ENCODE measurements around the gene MYBPC2. TPM values are rescaled to one million over a fixed set of nuclear protein-coding genes. Genes with fewer than 3 reads are reported as not detected.

The MYBPC2 gene
- total RNA-seq, 1 donor from 2014 or later: 1.4 TPM

- TF ChIP-seq, protein P1, sequence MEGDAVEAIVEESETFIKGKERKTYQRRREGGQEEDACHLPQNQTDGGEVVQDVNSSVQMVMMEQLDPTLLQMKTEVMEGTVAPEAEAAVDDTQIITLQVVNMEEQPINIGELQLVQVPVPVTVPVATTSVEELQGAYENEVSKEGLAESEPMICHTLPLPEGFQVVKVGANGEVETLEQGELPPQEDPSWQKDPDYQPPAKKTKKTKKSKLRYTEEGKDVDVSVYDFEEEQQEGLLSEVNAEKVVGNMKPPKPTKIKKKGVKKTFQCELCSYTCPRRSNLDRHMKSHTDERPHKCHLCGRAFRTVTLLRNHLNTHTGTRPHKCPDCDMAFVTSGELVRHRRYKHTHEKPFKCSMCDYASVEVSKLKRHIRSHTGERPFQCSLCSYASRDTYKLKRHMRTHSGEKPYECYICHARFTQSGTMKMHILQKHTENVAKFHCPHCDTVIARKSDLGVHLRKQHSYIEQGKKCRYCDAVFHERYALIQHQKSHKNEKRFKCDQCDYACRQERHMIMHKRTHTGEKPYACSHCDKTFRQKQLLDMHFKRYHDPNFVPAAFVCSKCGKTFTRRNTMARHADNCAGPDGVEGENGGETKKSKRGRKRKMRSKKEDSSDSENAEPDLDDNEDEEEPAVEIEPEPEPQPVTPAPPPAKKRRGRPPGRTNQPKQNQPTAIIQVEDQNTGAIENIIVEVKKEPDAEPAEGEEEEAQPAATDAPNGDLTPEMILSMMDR (IDR thresholded peaks at IDR 0.05): no peak
- intact Hi-C loops (cut with micrococcal nuclease): no loop called here
- H3K9me3 Mint-ChIP-seq: no peaks in the 10 kb centered on the region
- H3K27ac Mint-ChIP-seq: peak overlapping the region; percentile 97
- H3K36me3 Mint-ChIP-seq (ENCODE audit: low read depth): peaks cover 57% of the 10 kb centered on the region
- CTCF ChIA-PET: interaction anchor here (0.9 to 1.7 kb wide), 3 partner anchors 9 to 41 kb away, joined by 3 to 6 read pairs (median 5); no protein-coding TSS in a partner anchor
- H3K27me3 Mint-ChIP-seq: no peaks in the 10 kb centered on the region
- DNase-seq (peak; percentile 52), ATAC-seq (ENCODE audit: low read depth) (peak; percentile 0)
- peaks cover 78% of the 10 kb centered on the region for H3K4me1 Mint-ChIP-seq
- peak overlapping the region; percentile 95 for H3K4me3 Mint-ChIP-seq
- POLR2A ChIA-PET: interaction anchor here (0.6 to 8.4 kb wide), 18 partner anchors 10 to 477 kb away, joined by 3 to 282 read pairs (median 10); partner anchors contain the start of genes JOSD2, KCNC3, MYBPC2 and NR1H2
Measured at GRCh38 chr19:50419580-50420035, 13.1 kb upstream of the MYBPC2 start.

DNA sequence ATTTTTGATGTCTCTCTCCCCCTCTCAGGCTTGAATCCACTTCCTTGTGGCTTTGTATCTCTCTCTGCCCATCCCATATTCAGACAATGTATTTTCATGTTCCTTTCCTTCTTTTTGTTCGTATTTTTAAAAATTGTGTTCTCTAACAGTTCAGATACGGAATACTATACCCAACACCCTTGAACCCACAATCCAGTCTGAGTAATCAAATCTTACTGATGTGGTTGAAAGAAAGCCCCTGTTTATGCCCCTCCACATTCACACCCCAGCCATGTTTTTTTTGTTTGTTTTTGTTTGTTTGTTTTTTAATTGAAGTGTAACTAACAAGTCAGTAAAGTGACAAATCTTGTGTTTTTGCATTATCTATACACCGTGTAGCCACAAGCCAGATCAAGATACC is 12.6 kb upstream of the MYBPC2 start:
- H3K27ac Mint-ChIP-seq: peak overlapping the region; percentile 97
- ChIA-PET POLR2A (interaction anchor here (0.6 to 8.4 kb wide), 12 partner anchors 10 to 397 kb away, joined by 3 to 282 read pairs (median 16); partner anchors contain the start of genes KCNC3, MYBPC2, NR1H2 and POLD1), CTCF (interaction anchor here (0.9 to 1.7 kb wide), 3 partner anchors 8 to 40 kb away, joined by 3 to 6 read pairs (median 5); no protein-coding TSS in a partner anchor)
- no peaks in the 10 kb centered on the region for H3K9me3 Mint-ChIP-seq
- TF ChIP-seq, protein P1 (IDR thresholded peaks at IDR 0.05): no peak
- H3K4me1 Mint-ChIP-seq: peaks cover 73% of the 10 kb centered on the region
- no peak for ATAC-seq (ENCODE audit: low read depth)
- H3K36me3 Mint-ChIP-seq (ENCODE audit: low read depth): peaks cover 59% of the 10 kb centered on the region
- peak overlapping the region; percentile 95 for H3K4me3 Mint-ChIP-seq
- no peak for DNase-seq
- no peaks in the 10 kb centered on the region for H3K27me3 Mint-ChIP-seq
- intact Hi-C loops (cut with micrococcal nuclease): no loop called here

DNA sequence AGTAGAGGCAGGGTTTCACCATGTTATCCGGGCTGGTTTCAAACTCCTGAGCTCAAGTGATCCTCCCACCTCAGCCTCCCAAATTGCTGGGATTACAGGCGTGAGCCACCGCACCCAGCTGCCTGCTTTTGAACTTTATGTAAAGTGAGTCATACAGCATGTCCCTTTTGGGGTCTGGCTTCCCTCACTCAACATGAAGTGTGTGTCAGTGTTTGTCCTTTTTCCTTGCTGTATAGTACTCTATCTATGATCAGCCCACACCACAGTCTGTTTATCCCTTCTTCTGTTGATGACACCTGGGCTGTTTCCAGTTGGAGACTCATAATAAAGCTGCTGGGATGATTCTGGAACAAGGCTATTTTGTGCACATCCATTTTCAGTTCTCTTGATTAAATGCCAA is 11.9 kb upstream of the MYBPC2 start:
- ATAC-seq (ENCODE audit: low read depth): no peak
- Mint-ChIP-seq H3K4me1 (peaks cover 72% of the 10 kb centered on the region), H3K9me3 (no peaks in the 10 kb centered on the region), H3K27ac (peak overlapping the region; percentile 97), H3K4me3 (peak overlapping the region; percentile 95), H3K36me3 (ENCODE audit: low read depth) (peaks cover 64% of the 10 kb centered on the region), H3K27me3 (no peaks in the 10 kb centered on the region)
- intact Hi-C loops (cut with micrococcal nuclease): no loop called here
- POLR2A ChIA-PET: interaction anchor here (0.6 to 8.4 kb wide), 6 partner anchors 9 to 397 kb away, joined by 3 to 282 read pairs (median 19); partner anchors contain the start of gene MYBPC2
- no peak for DNase-seq
- TF ChIP-seq, protein P1 (IDR thresholded peaks at IDR 0.05): no peak
- CTCF ChIA-PET: interaction anchor here (1.7 kb wide), 2 partner anchors 9 to 40 kb away, joined by 5 to 6 read pairs; no protein-coding TSS in a partner anchor

DNA sequence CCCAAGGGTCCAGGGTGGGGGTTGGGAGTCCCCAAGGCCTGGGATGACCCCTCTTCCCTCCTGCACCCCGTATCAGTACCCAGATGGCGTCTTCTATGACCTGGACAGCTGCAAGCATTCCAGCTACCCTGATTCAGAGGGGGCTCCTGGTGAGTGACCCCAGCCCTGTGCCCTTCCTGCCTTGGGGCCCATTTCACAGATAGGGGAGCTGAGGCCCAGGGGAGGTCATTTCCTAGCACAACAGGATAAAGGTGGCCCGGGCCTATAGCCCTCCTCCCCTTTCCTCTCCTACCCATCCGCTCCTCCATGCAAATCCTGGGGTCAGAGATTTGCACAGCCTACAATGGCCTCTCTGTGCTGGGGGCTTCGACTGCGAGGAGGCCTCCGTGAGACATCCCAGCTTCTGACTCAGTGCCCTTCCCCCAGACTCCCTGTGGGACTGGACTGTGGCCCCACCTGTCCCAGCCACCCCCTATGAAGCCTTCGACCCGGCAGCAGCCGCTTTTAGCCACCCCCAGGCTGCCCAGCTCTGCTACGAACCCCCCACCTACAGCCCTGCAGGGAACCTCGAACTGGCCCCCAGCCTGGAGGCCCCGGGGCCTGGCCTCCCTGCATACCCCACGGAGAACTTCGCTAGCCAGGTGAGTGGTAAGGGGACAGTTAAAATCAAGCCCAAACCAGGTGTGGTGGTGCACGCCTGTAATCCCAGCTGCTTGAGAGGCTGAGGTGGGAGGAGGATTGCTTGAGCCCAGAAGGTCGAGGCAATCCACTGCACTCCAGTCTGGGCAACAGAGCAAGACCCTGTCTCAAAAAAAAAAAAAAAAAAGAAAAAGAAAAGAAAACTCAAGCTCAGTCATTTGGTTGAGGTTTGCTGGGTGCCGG is 10.1 kb upstream of the MYBPC2 start:
- POLR2A ChIA-PET: interaction anchor here (0.6 to 8.4 kb wide), 7 partner anchors 7 to 968 kb away, joined by 3 to 282 read pairs (median 6); partner anchors contain the start of genes C19orf84, MYBPC2 and POLD1
- CTCF ChIA-PET: no interaction called here
- ATAC-seq (ENCODE audit: low read depth): no peak
- Mint-ChIP-seq H3K27ac (peak overlapping the region; percentile 97), H3K36me3 (ENCODE audit: low read depth) (peaks cover 74% of the 10 kb centered on the region), H3K9me3 (no peaks in the 10 kb centered on the region), H3K27me3 (no peaks in the 10 kb centered on the region), H3K4me3 (peak overlapping the region; percentile 95), H3K4me1 (peaks cover 71% of the 10 kb centered on the region)
- DNase-seq: no peak
- intact Hi-C loops (cut with micrococcal nuclease): no loop called here
- TF ChIP-seq, protein P1 (IDR thresholded peaks at IDR 0.05): no peak
